K562 (cell line): ENCODE measurements around the gene SYF2. TPM values are rescaled to one million over a fixed set of nuclear protein-coding genes. Genes with fewer than 3 reads are reported as not detected.
A peak's percentile ranks its signal among the peaks of the same experiment; 100 is the strongest.

Experiments
- ARID2 ChIP-seq: fragments of 450-650 bp; IDR thresholded peaks from 2 replicates; pipeline ENCODE4 v1.6.1; 2017; ENCODE audit warnings: antibody characterized with exemption, mild to moderate bottlenecking
- HMGN3 ChIP-seq: IDR thresholded peaks from 2 replicates; pipeline ENCODE4 v1.6.1; 2011; ENCODE audit warnings: borderline replicate concordance, low read depth, mild to moderate bottlenecking, mixed read lengths, low read length; ENCODE audit not compliant: insufficient read length; ENCODE audit errors: extremely low read depth
- HNRNPL ChIP-seq: fragments of 200-400 bp; formaldehyde crosslinking; IDR thresholded peaks from 2 replicates; pipeline ENCODE4 v1.6.1; 2017; ENCODE audit warnings: low read depth, mild to moderate bottlenecking, low read length
- HSF4 ChIP-seq: fragments of 250-450 bp; sonication (Bioruptor Pico); IDR thresholded peaks from 2 replicates; pipeline ENCODE4 v2.1.2; 2022; ENCODE audit warnings: mild to moderate bottlenecking, moderate library complexity, borderline replicate concordance
- JUND ChIP-seq, 2 experiments: IDR thresholded peaks; 2 replicates in 1 of 2; 3 replicates in 1 of 2; pipeline ENCODE4 v1.6.1; 2011; ENCODE audit warnings: borderline replicate concordance in 2 of 2, low read depth in 2 of 2, low read length in 2 of 2, improper control_type of control experiment in 1 of 2, missing biosample characterization in 1 of 2, missing genetic modification characterization in 1 of 2, missing genetic modification reagents in 1 of 2
- KLF16 ChIP-seq: IDR thresholded peaks from 2 replicates; pipeline ENCODE4 v1.6.1; 2016; ENCODE audit warnings: antibody characterized with exemption
- MCM3 ChIP-seq: fragments of 450-650 bp; IDR thresholded peaks from 2 replicates; pipeline ENCODE4 v1.6.1; 2016
- MIER1 ChIP-seq: fragments of 450-650 bp; IDR thresholded peaks from 2 replicates; pipeline ENCODE4 v1.6.1; 2016; ENCODE audit warnings: antibody characterized with exemption, mild to moderate bottlenecking, low read depth
- MYNN ChIP-seq, 2 experiments: sonication (generic); formaldehyde crosslinking in 1 of 2; IDR thresholded peaks; 2 replicates each; pipeline versions ENCODE4 v1.5.0 to v1.6.1; 2016 to 2020; ENCODE audit warnings: antibody characterized with exemption in 1 of 2, missing genetic modification reagents in 1 of 2
- NBN ChIP-seq: fragments of 450-650 bp; IDR thresholded peaks from 2 replicates; pipeline ENCODE4 v1.6.1; 2016; ENCODE audit warnings: low read depth, mild to moderate bottlenecking
- NFIC ChIP-seq: fragments of 450-650 bp; IDR thresholded peaks from 2 replicates; pipeline ENCODE4 v1.6.1; 2017; ENCODE audit warnings: mild to moderate bottlenecking, inconsistent platforms
- PCBP1 ChIP-seq: fragments of 200-400 bp; formaldehyde crosslinking; IDR thresholded peaks from 2 replicates; pipeline ENCODE4 v1.6.1; 2018; ENCODE audit warnings: mild to moderate bottlenecking, low read depth, low read length; ENCODE audit not compliant: poor library complexity, severe bottlenecking
- PHF20 ChIP-seq: fragments of 450-650 bp; IDR thresholded peaks from 2 replicates; pipeline ENCODE4 v1.6.1; 2018; ENCODE audit not compliant: partially characterized antibody
- POLR3G ChIP-seq: IDR thresholded peaks from 2 replicates; pipeline ENCODE4 v1.6.1; 2011; ENCODE audit not compliant: insufficient read length, insufficient replicate concordance; ENCODE audit errors: extremely low read depth
- SAFB2 ChIP-seq: fragments of 200-400 bp; formaldehyde crosslinking; IDR thresholded peaks from 2 replicates; pipeline ENCODE4 v1.6.1; 2018; ENCODE audit warnings: borderline replicate concordance, low read length, low read depth, moderate library complexity; ENCODE audit not compliant: severe bottlenecking
- ZFX ChIP-seq: sonication (generic); formaldehyde crosslinking; IDR thresholded peaks from 2 replicates; pipeline ENCODE4 v1.8.0; 2022; ENCODE audit warnings: mild to moderate bottlenecking, missing genetic modification reagents, moderate library complexity
- ZNF124 ChIP-seq: sonication (generic); formaldehyde crosslinking; IDR thresholded peaks from 2 replicates; pipeline ENCODE4 v1.8.1; 2022; ENCODE audit warnings: missing genetic modification reagents
- ZNF175 ChIP-seq: fragments of 200-800 bp; sonication (Bioruptor generic); IDR thresholded peaks from 2 replicates; pipeline ENCODE4 v1.6.1; 2016; ENCODE audit warnings: low read depth, mild to moderate bottlenecking, missing genetic modification characterization, missing compliant biosample characterization
- ZNF695 ChIP-seq: fragments of 450-650 bp; formaldehyde crosslinking; IDR thresholded peaks from 2 replicates; pipeline ENCODE4 v1.4.0; 2020; ENCODE audit warnings: mild to moderate bottlenecking, moderate library complexity
- ZNF785 ChIP-seq: fragments of 250-450 bp; sonication (Bioruptor Pico); IDR thresholded peaks from 2 replicates; pipeline ENCODE4 v1.4.0; 2020; ENCODE audit warnings: mild to moderate bottlenecking
- polyA plus RNA-seq, 8 experiments: library from polyadenylated mRNA; depleted of rRNA in 4 of 8; stranded (reverse) in 5 of 8; unstranded in 3 of 8; fragments of >200 nt; fragmentation: Nextera tagmentation in 2 of 8; fragmentation: Illumina TruSeq in 1 of 8; extraction: Ambion mirVana in 2 of 8; extraction: Trizol in 1 of 8; gene quantifications; 2 replicates each; pipeline versions ENCODE4 v1.2.1 to v1.2.3, GENCODE V29; 2011 to 2014; ENCODE audit warnings: inconsistent platforms in 1 of 8, missing spikeins in 1 of 8
- total RNA-seq, 7 experiments: library from RNA; depleted of rRNA in 6 of 7; stranded (reverse); fragments of >200 nt in 6 of 7; fragmentation: Illumina TruSeq in 2 of 7; extraction: Trizol in 2 of 7; gene quantifications; 2 replicates each; pipeline versions ENCODE4 v1.2.1 to v1.2.3, GENCODE V29; 2011 to 2021; ENCODE audit warnings: low replicate concordance in 1 of 7
- TF ChIP-seq, protein P1 (sequence below): fragments of 250-450 bp; sonication (Bioruptor Pico); IDR thresholded peaks from 2 replicates; pipeline ENCODE4 v1.9.0; 2021; ENCODE audit warnings: mild to moderate bottlenecking, inconsistent platforms
- TF ChIP-seq, protein P2 (sequence below): fragments of 250-450 bp; sonication (Bioruptor Pico); IDR thresholded peaks from 2 replicates; pipeline ENCODE4 v1.8.0; 2022; ENCODE audit warnings: inconsistent platforms
- TF ChIP-seq, protein P3 (sequence below): fragments of 250-450 bp; sonication (Bioruptor Pico); IDR thresholded peaks from 2 replicates; pipeline ENCODE4 v1.4.0; 2020

SYF2 gene
- total and polyA plus RNA-seq, 9 of the 15 experiments (the other 6 are each of a cell fraction or from before 2014, with no cell fraction given), result 20.9 to 69.0 (median 43.2) TPM

DNA sequence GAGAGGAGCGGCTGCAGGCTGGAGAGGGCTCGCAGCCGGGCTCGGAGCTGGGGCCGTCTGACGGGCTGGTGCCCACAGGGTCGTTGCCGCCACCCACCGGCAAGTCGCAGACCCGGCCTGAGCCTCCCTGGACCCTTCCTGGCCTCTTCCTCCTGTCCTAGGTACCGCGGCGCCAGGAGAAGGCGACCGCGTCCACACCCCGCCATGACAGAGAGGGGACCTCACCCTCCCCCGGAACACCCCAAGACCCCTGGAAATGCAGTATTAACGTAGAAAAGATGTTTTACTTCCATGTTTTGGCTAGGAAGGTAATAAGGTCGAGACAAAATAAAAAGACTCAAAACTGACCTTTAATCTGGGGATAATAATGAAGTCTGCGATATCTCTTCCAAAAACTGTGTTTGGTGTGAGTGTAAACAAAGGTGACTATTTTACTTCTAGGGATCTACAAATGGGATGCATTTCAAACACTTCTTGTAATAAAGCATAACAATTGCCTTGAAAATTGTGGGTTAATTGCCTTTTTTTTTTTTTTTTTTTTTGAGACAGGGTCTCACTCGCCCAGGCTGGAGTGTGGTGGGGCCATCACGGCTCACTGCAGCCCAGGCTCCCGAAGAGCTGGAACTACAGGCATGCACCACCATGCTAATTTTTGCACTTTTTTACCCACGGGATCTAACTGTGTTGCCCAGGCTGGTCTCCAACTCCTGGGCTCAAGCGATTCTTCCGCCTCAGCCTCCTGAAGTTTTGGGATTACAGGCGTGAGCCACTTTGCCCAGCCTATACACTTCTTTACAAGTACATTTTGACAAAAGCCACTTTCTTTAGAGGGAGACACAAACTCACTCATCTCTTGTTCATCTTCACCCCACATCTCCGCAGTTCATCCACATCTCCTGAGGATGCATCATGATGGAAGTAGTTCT lies 15.8 kb upstream of the SYF2 start (continued):
- no peak for TF ChIP-seq JUND (IDR thresholded peaks at IDR 0.05; ENCODE audit: borderline replicate concordance, low read depth, low read length)
- TF ChIP-seq JUND (tag; IDR thresholded peaks at IDR 0.05; ENCODE audit: borderline replicate concordance, low read depth, low read length), result no peak
- TF ChIP-seq ZNF785, result no peak
- TF ChIP-seq ZNF124 (CRISPR knock-in tag), result no peak
- no peak for TF ChIP-seq MYNN (IDR thresholded peaks at IDR 0.05)
- no peak for TF ChIP-seq MYNN (CRISPR knock-in tag; IDR thresholded peaks at IDR 0.05)
- TF ChIP-seq ZFX (CRISPR knock-in tag), result no peak
- TF ChIP-seq ZNF695 (CRISPR knock-in tag), result no peak
- TF ChIP-seq NFIC, result 0 out of 2 replicates have a peak, but pooled peaks have one; percentile 12
- TF ChIP-seq PHF20, result peak; percentile 16
- no peak for TF ChIP-seq KLF16
- TF ChIP-seq, protein P1, sequence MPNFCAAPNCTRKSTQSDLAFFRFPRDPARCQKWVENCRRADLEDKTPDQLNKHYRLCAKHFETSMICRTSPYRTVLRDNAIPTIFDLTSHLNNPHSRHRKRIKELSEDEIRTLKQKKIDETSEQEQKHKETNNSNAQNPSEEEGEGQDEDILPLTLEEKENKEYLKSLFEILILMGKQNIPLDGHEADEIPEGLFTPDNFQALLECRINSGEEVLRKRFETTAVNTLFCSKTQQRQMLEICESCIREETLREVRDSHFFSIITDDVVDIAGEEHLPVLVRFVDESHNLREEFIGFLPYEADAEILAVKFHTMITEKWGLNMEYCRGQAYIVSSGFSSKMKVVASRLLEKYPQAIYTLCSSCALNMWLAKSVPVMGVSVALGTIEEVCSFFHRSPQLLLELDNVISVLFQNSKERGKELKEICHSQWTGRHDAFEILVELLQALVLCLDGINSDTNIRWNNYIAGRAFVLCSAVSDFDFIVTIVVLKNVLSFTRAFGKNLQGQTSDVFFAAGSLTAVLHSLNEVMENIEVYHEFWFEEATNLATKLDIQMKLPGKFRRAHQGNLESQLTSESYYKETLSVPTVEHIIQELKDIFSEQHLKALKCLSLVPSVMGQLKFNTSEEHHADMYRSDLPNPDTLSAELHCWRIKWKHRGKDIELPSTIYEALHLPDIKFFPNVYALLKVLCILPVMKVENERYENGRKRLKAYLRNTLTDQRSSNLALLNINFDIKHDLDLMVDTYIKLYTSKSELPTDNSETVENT (CRISPR knock-in tag), result no peak
- TF ChIP-seq MIER1, result 0 out of 2 replicates have a peak, but pooled peaks have one; percentile 44
- peak; percentile 90 for TF ChIP-seq HMGN3
- no peak for TF ChIP-seq MCM3
- TF ChIP-seq HSF4 (CRISPR knock-in tag), result no peak
- TF ChIP-seq PCBP1, result no peak
- no peak for TF ChIP-seq ZNF175
- TF ChIP-seq HNRNPL, result peak; percentile 70; the same call in 1 of the 2 replicates
- TF ChIP-seq, protein P2, sequence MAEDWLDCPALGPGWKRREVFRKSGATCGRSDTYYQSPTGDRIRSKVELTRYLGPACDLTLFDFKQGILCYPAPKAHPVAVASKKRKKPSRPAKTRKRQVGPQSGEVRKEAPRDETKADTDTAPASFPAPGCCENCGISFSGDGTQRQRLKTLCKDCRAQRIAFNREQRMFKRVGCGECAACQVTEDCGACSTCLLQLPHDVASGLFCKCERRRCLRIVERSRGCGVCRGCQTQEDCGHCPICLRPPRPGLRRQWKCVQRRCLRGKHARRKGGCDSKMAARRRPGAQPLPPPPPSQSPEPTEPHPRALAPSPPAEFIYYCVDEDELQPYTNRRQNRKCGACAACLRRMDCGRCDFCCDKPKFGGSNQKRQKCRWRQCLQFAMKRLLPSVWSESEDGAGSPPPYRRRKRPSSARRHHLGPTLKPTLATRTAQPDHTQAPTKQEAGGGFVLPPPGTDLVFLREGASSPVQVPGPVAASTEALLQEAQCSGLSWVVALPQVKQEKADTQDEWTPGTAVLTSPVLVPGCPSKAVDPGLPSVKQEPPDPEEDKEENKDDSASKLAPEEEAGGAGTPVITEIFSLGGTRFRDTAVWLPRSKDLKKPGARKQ (CRISPR knock-in tag), result no peak
- no peak for TF ChIP-seq SAFB2
- TF ChIP-seq POLR3G, result no peak
- TF ChIP-seq, protein P3, sequence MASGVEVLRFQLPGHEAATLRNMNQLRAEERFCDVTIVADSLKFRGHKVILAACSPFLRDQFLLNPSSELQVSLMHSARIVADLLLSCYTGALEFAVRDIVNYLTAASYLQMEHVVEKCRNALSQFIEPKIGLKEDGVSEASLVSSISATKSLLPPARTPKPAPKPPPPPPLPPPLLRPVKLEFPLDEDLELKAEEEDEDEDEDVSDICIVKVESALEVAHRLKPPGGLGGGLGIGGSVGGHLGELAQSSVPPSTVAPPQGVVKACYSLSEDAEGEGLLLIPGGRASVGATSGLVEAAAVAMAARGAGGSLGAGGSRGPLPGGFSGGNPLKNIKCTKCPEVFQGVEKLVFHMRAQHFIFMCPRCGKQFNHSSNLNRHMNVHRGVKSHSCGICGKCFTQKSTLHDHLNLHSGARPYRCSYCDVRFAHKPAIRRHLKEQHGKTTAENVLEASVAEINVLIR (CRISPR knock-in tag), result no peak
- TF ChIP-seq NBN, result no peak
- peak; percentile 14; the same call in 1 of the 2 replicates for TF ChIP-seq ARID2
